ENCODE measurements around the gene POU3F1.

Gene POU3F1

DNA sequence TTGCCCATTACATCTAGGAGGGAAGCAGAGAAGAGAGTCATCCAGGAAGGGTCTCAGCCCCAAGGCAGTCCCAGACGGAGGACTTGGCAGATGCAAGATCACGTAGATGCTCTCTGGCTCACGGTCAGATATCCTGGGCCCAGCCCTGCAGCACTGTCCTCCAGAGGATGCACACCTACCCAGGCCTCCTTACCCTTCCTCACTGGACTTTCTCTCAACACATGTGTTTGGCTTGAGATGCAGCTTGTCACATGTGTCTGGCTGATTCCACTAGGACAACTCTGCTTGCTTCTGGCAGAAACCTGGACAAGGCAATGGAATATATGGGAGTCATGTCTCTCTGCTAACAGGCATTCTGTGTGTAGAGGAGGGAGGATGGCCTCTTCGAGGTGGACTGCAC is 32.4 kb upstream of the POU3F1 start:
- ATAC-seq (no peak), DNase-seq (no peak)
- H3K27ac Mint-ChIP-seq: no peak overlapping the region
- no peaks in the 10 kb centered on the region for H3K4me1 Mint-ChIP-seq
- H3K4me3 Mint-ChIP-seq: no peak overlapping the region
- H3K27me3 Mint-ChIP-seq: peaks cover 14% of the 10 kb centered on the region
- no peaks in the 10 kb centered on the region for H3K9me3 Mint-ChIP-seq

DNA sequence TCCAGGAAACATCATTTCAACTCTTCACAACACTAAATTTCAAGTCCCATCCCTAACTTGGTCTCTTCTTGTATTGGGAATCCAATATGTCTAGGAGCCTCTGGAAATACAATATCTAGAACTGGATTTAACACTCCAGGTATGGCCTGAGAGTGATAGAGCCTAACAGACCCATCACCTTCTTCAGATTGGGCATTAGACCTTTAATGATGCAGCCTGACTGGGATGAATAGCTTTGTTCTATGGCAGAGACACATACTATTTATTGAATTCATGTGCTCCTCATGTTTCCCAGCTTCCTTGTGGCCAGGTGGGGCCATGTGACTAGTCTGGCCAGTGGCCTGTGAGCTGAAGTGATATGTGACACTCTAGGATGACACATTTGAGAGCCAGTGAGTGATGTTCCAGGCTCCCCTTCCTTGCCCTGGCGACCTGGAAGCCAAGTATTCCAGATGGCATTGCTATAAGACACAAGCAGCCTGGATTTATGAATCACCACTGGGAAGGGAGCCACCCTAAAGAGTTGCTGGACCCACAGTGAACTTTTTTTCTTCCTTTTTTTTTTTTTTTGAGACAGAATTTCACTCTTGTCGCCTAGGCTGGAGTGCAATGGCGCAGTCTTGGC is 31.0 kb upstream of the POU3F1 start:
- Mint-ChIP-seq H3K9me3 (no peaks in the 10 kb centered on the region), H3K4me1 (no peaks in the 10 kb centered on the region), H3K27me3 (peaks cover 27% of the 10 kb centered on the region), H3K27ac (no peak overlapping the region), H3K4me3 (no peak overlapping the region)
- DNase-seq: no peak
- ATAC-seq: no peak

DNA sequence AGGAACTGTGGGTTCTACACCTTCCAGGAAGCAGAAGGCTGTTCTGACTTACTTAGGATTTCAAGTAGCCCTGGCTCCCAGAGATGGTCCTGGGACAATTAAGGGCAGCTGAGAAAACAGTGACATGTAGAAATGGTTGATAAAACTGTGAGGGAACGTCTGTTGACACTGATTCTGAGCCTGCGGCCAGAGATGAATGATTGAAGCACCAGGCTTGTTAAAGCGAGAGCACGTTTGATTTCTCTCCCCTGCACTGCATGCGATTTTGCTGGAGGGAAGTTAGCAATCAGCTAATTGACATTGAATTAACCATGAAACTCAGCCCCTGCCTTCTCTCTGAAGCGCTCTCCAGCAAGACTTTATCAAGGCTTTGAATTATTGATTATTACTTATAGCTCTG is 29.9 kb upstream of the POU3F1 start:
- no peaks in the 10 kb centered on the region for H3K9me3 Mint-ChIP-seq
- H3K27ac Mint-ChIP-seq: no peak overlapping the region
- H3K27me3 Mint-ChIP-seq: peaks cover 39% of the 10 kb centered on the region
- DNase-seq (no peak), ATAC-seq (no peak)
- H3K4me3 Mint-ChIP-seq: no peak overlapping the region
- no peaks in the 10 kb centered on the region for H3K4me1 Mint-ChIP-seq

DNA sequence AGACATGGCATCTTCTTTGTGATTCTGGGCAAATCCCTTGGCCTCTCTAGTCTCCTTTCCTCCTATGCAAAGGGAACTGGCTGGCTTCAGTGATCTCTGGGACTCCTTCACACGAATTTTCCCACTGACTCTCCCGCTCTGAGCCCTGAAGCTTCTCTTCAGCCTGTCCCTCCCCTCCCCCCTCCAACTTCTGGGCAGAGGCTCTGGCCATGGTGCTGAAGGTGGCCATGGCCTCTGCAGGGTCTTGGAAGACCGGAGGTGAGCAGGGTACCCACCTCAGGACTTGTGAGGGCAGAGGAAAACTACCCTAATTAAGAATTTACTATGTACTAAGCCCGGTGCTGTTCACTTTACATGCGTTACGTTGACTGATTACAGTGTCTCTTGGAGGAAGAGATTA is 29.4 kb upstream of the POU3F1 start:
- ATAC-seq (no peak), DNase-seq (no peak)
- H3K4me1 Mint-ChIP-seq: no peaks in the 10 kb centered on the region
- no peak overlapping the region for H3K4me3 Mint-ChIP-seq
- no peaks in the 10 kb centered on the region for H3K9me3 Mint-ChIP-seq
- H3K27ac Mint-ChIP-seq: no peak overlapping the region
- peaks cover 43% of the 10 kb centered on the region for H3K27me3 Mint-ChIP-seq

DNA sequence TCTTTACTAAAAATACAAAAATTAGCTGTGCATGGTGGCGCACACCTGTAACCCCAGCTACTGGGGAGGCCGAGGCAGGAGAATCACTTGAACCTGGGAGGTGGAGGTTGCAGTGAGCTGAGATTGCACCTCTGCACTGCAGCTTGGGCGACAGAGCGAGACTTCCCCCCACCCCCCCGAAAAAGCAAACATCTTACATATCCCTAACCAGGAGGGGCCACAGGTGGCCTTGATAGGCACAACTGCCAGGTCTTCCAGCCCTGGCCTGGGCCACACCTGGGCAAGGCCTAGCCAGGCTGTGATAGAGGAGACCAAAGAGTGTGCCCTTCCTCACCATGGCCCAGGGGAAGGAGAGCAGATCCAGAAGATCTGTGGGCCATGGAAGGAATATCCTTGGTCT is 28.6 kb upstream of the POU3F1 start:
- DNase-seq (no peak), ATAC-seq (no peak)
- H3K4me3 Mint-ChIP-seq: no peak overlapping the region
- H3K27ac Mint-ChIP-seq: no peak overlapping the region
- no peaks in the 10 kb centered on the region for H3K4me1 Mint-ChIP-seq
- H3K27me3 Mint-ChIP-seq: peaks cover 52% of the 10 kb centered on the region
- H3K9me3 Mint-ChIP-seq: no peaks in the 10 kb centered on the region

DNA sequence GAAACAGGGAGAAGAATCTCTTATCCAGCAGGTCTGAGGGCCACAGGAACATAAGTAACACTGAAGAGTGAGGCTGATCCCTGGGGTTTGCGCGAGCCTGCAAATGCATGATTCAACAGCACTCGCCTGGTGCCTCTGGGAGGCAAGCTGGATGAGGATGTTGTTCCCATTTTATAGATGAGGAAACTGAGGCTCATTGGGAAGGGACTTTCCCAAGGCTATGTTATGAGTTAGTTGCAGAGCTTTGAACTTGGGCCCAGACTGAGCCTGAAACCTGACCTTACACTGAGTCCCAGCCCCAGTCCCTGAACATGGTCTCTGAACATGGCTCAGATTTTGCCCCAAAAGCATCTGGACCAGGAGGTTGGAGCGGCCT is 27.7 kb upstream of the POU3F1 start:
- no peak for DNase-seq
- H3K27ac Mint-ChIP-seq: no peak overlapping the region

DNA sequence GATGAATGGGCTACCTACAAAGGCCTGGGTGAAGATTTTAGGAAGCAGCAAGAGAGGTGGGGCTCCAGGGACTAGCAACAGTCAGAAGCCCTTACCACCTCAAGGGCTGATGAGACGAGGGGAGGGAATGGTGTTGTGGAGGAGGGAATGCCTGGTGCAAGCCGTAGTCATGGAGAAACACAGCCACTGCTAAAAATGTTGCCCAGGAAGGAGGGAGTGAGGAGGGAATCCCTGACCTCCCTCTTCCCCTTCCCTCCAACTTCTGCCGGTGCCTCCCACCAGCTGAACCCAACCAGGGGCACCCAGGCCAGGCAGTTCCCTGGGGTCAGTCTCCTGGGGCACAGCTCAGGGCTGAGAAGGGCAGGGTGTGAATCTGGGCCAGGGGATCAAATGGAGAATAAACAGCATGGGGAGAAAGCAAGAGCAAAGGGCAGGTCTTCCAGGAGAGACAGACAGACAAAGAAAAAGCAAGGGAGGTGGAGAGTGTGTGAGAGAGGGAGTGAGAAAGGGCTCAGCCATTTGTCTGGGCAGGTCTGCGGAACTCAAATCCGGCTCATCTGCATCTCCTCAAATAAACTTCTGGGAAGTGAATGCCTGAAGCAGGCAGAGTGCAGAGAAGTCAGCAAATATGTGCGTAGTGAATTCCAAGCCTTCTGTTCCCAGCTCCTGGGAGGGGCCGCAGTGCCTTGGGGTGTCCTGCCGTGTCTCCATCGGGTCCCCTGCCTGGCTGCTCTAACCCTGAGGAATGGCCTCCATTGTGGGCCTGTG is 27.1 kb upstream of the POU3F1 start:
- peaks cover 66% of the 10 kb centered on the region for H3K27me3 Mint-ChIP-seq
- no peaks in the 10 kb centered on the region for H3K4me1 Mint-ChIP-seq
- H3K27ac Mint-ChIP-seq: no peak overlapping the region
- ATAC-seq (no peak), DNase-seq (no peak)
- no peak overlapping the region for H3K4me3 Mint-ChIP-seq
- no peaks in the 10 kb centered on the region for H3K9me3 Mint-ChIP-seq

More for the DNA sequence above, 27.7 kb upstream of the POU3F1 start:
- H3K4me1 Mint-ChIP-seq: no peaks in the 10 kb centered on the region
- no peak overlapping the region for H3K4me3 Mint-ChIP-seq
- no peaks in the 10 kb centered on the region for H3K9me3 Mint-ChIP-seq
- no peak for ATAC-seq
- peaks cover 61% of the 10 kb centered on the region for H3K27me3 Mint-ChIP-seq

DNA sequence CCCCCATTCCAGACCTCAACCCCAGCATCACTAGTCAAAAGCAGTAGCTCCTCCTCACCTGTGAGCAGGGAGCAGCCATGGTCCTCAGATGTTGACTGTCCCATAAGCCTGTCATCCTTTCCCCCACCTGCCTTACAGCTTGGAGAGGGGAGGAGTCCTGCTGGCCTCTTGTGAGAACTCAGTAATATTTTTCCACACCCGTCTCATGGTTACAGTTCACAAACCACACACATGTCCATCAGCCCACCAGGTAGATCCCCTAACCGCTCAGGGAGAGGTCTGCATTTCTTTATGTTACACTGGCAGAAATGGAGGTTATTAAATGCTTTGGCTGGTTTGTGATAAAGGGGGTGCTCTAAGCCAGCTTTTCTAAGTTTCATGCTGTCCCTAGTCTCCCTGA is 26.3 kb upstream of the POU3F1 start:
- Mint-ChIP-seq H3K4me1 (no peaks in the 10 kb centered on the region), H3K4me3 (no peak overlapping the region), H3K27me3 (peaks cover 74% of the 10 kb centered on the region), H3K27ac (no peak overlapping the region), H3K9me3 (no peaks in the 10 kb centered on the region)
- DNase-seq (no peak), ATAC-seq (no peak)

DNA sequence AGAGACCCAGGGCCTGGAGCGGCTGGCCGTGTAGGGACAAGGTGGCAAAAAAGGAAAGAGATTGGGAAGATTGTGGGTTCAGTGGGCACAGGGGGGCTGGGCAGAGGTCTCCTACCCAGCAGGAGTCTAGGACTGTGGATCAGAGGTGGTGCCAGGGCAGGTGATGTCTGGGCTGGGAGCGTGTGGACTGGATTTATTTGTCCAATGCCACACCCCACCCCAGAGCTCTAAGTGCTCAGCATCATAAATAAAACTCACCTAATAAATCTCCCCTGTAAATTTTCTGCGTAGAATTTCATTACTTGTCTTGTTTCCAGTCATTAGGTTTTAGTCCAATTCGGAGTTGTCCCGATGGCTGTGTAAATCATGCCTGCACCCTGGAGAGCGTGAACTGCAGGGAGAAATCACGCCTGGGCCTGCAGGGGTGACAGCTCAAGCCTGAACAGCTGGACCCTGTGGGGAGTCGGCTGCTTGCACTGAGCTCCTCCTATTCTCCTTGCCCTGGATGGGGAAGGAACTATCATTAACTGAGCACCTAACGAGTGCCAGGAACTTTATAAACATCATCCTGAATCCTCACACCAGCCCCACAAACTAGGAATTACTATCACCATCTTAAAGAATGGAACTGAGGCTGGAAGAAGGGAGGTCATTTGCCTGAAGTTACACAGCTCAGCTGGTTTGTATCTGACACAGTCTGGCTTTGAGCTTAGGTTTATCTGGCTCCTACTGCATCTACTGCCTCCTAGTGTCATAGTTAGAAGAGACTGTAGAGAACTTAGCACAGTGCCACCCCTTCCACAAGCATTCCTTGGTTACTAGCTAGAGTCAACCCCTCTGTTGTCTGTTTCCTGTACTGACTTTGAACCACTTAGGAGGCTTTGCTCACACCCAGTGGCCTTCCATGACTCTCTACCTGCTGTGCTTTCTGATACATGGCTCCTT is 25.0 kb upstream of the POU3F1 start:
- ATAC-seq (peak; percentile 79), DNase-seq (no peak)
- no peaks in the 10 kb centered on the region for H3K9me3 Mint-ChIP-seq
- no peak overlapping the region for H3K27ac Mint-ChIP-seq
- no peaks in the 10 kb centered on the region for H3K4me1 Mint-ChIP-seq
- H3K4me3 Mint-ChIP-seq: no peak overlapping the region
- peaks cover 85% of the 10 kb centered on the region for H3K27me3 Mint-ChIP-seq

DNA sequence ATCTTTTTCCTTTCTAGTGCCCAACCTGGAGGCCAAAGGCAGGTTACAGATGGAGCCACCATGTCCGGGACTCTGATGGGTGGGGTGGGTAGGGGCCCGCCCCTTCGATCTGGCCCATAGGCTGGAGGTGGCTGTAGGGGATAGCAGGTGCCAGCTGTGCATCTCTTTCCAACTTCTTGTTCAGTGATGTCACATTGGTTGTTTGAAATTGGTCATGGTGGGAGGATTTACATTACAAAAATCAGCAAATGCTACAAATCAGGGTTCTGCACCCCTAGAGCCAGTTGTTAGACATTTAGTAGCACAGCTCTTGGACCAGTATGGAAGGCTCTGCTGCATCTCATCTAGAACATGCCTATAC is 22.4 kb upstream of the POU3F1 start:
- ATAC-seq (no peak), DNase-seq (no peak)
- H3K4me3 Mint-ChIP-seq: no peak overlapping the region
- H3K27ac Mint-ChIP-seq: no peak overlapping the region
- peaks cover 71% of the 10 kb centered on the region for H3K27me3 Mint-ChIP-seq
- no peaks in the 10 kb centered on the region for H3K9me3 Mint-ChIP-seq
- no peaks in the 10 kb centered on the region for H3K4me1 Mint-ChIP-seq

DNA sequence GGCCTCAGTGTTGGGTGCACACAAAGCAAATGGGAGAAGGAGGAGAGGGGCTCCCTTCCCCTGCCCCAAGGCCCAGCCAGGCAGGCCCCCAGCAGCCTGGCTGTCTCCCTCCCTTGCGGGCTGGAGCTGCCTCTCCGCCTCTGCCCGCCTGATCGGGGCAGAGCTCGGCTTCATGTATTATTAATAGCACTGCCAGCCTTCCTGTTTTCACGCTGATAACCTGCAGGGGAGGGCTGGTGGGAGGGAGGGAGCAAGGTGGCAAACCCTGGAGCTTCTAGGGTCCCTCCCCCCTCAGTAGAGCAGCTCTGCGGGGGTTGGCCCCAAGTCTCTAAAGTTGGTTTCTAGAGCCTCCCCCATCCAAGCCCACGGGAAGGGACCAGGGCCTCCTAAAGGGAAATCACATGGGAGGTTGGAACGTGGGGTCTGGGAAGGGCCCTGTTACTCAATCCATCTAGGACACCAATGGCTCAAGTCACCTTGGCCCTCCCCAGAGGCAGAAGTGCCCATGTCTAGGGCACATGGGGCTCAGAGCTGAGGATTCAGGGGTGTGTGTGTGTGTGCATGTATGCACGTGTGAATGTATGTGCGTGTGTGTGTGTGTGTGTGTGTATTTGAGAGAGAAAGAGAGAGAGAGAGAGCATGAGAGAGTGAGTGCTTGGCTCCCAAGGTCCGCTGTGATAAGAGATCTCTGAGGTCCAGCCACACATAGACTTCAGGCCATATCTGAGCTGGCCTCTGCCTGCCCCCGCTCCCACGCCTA is 21.8 kb upstream of the POU3F1 start:
- Mint-ChIP-seq H3K27me3 (peaks cover 65% of the 10 kb centered on the region), H3K4me3 (no peak overlapping the region), H3K9me3 (no peaks in the 10 kb centered on the region), H3K27ac (no peak overlapping the region), H3K4me1 (no peaks in the 10 kb centered on the region)
- DNase-seq (no peak), ATAC-seq (no peak)

DNA sequence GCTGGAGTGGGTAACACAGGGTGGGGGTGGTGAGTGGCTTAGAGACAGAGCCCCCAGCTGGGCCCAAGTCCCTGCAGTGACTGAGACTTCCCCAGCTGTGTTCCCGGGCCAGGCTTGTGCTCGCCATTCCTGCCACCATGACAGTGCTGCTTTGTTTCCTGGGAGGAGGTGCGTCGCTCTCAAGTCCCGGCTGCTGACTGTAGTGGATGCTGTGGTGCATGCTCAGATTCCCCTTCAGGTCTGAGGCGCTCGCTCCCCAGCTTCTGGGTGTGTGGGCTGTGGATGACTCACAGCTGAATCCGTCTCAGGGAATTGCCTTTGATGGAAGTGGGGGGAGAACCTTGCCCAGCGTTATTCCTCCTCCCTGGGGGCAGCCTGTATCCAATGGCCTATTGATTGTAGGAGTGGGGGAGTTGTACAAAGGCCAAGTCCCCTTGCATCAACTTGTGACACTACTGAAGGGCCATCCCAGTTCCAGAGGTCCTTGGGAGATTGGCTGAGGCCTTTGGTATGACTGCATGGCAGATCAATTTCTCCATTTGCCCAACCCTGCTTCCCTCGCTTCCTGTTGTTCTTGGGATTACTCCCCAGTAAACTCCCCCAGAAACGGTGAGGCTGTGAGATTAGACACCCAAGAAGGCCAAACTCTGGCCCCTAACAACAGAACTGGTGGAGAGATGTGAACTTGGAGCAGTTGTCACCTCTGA is 17.8 kb upstream of the POU3F1 start:
- H3K27ac Mint-ChIP-seq: no peak overlapping the region
- DNase-seq (no peak), ATAC-seq (no peak)
- H3K27me3 Mint-ChIP-seq: peaks cover 53% of the 10 kb centered on the region
- H3K4me3 Mint-ChIP-seq: no peak overlapping the region
- peaks cover 9% of the 10 kb centered on the region for H3K4me1 Mint-ChIP-seq
- H3K9me3 Mint-ChIP-seq: no peaks in the 10 kb centered on the region

DNA sequence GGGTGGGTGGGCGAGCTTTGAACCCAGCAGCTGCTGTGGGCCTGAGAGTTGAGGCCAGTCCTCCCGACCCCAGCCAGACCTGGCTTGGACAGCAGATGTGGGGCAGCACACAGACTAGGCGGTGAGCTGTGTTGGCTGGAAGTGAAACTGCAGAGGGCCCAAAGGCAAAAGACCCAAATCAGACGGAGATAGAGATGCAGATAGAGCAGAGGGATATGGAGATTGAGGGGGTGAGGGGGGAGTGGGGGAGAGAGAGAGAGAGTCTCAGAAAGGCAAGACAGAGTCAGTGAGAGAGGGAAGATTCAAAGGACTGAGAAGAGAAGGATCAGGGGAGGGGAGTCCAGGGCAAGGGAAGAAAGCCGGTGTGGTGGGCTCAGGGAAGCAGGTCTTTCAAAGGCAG is 17.0 kb upstream of the POU3F1 start:
- no peak overlapping the region for H3K27ac Mint-ChIP-seq
- H3K27me3 Mint-ChIP-seq: peaks cover 54% of the 10 kb centered on the region
- ATAC-seq (no peak), DNase-seq (no peak)
- H3K4me1 Mint-ChIP-seq: peaks cover 9% of the 10 kb centered on the region
- no peak overlapping the region for H3K4me3 Mint-ChIP-seq
- no peaks in the 10 kb centered on the region for H3K9me3 Mint-ChIP-seq

DNA sequence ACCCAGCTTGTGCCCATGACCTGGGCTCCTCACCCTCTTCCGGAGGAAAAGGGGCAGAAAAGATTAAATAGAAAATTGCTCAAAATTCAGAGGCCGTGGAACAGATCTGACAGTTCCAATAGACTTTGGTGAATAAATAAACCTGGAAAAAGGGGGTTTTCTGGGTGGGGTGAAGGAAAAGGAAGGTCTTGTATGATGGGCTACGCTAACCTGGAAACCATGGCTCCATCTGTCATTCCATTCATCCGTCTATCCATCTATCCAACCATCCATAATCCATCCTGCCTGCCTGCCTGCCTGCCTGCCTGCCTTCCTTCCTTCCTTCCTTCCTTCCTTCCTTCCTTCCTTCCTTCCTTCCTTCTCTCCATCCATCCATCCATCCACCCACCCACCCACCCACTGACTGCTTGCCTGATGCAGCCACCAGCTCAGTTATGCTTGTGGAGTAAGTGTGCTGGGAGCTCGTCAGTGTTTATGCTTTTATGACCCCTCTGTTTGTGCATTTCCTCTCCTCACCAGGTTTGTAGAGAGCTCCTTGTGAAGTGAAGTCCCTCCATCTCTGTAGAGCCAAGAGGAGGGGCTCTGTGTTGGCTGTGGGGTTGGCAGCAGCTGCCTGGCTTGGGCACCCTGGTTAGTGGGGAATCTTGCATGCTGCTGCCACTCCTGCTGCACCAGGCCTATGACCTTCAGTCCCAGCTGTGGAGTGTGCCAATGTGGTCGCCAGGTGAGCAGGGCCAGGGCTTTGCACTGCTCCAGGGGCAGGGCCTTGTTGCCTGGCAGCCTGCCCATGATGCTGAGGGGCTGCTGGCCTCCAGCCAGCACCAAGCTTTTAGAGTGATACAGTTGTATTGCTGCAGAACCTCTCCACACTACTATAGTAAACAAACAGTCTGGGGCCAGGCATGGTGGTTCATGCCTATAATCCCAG is 16.0 kb upstream of the POU3F1 start:
- no peak overlapping the region for H3K27ac Mint-ChIP-seq
- peaks cover 9% of the 10 kb centered on the region for H3K4me1 Mint-ChIP-seq
- H3K27me3 Mint-ChIP-seq: peaks cover 50% of the 10 kb centered on the region
- H3K4me3 Mint-ChIP-seq: peak overlapping the region in 1 of 2 donors; percentile 9
- H3K9me3 Mint-ChIP-seq: no peaks in the 10 kb centered on the region
- DNase-seq (no peak), ATAC-seq (no peak)
